ENCODE results near the gene CERCAM. TPM values are rescaled to one million over a fixed set of nuclear protein-coding genes. Genes with fewer than 3 reads are reported as not detected.

The CERCAM gene
- total and polyA plus RNA-seq, 4 experiments from 2014 or later, result 0.29 to 0.64 (median 0.38) TPM; not detected in 1

DNA sequence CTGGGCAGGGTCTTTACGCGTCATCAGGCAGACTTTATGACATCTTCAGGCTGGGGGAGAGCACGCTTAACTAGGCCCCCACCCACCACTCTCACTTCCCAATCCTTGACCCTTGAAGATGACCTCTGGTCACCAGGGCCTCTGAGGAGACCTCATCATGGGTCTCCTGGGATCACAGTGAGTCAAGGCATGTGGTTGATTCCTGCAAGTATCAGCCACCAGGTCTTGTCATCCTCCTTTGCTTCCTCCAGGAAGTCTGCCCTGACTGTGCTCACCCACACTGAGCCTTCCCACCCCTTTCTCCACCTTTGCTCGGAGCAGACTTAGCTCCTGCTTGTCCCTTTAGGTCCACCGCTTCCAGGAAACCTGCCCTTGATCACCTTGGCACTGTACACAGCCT is 52.4 kb downstream of the CERCAM start:
- H3K4me3 Mint-ChIP-seq, result no peak overlapping the region
- CTCF ChIA-PET (ENCODE audit: partially characterized antibody), result no interaction called here
- Histone ChIP-seq H3K9me3 (ENCODE audit: control insufficient read depth in 1 of 2, low read length in 2 of 2) (no peaks in the 10 kb centered on the region), H3K36me3 (ENCODE audit: insufficient read depth, low read length) (peaks cover 23% of the 10 kb centered on the region), H3K27me3 (ENCODE audit: insufficient read depth, low read length) (no peaks in the 10 kb centered on the region), H3K27ac (ENCODE audit: low read depth, low read length) (no peak overlapping the region), H3K4me1 (ENCODE audit: insufficient read depth, low read length) (no peaks in the 10 kb centered on the region), H3K4me3 (ENCODE audit: low read length in 2 of 2) (no peak overlapping the region)
- intact Hi-C loops (cut with micrococcal nuclease), result no loop called here
- peaks cover 0 to 5% (median 2%) of the 10 kb centered on the region in 4 donors for H3K4me1 Mint-ChIP-seq
- no peak for DNase-seq
- peak overlapping the region in 1 of 7 donors; percentile 59 for H3K27ac Mint-ChIP-seq
- POLR2A ChIA-PET (ENCODE audit: partially characterized antibody), result no interaction called here
- peaks cover 32 to 48% of the 10 kb centered on the region in 2 donors for H3K36me3 Mint-ChIP-seq
- H3K9me3 Mint-ChIP-seq, result no peaks in the 10 kb centered on the region
- H3K27me3 Mint-ChIP-seq, result no peaks in the 10 kb centered on the region

GRCh38 chr9:128475867-128476266 is 55.2 kb downstream of the CERCAM start:
- intact Hi-C loops (cut with micrococcal nuclease), result no loop called here
- Histone ChIP-seq H3K27ac (ENCODE audit: low read depth, low read length) (no peak overlapping the region), H3K36me3 (ENCODE audit: insufficient read depth, low read length) (peaks cover 27% of the 10 kb centered on the region), H3K4me1 (ENCODE audit: insufficient read depth, low read length) (no peaks in the 10 kb centered on the region), H3K4me3 (ENCODE audit: low read length in 2 of 2) (no peak overlapping the region), H3K9me3 (ENCODE audit: control insufficient read depth in 1 of 2, low read length in 2 of 2) (no peaks in the 10 kb centered on the region), H3K27me3 (ENCODE audit: insufficient read depth, low read length) (no peaks in the 10 kb centered on the region)
- Mint-ChIP-seq H3K9me3 (no peaks in the 10 kb centered on the region), H3K27me3 (no peaks in the 10 kb centered on the region), H3K4me1 (no peaks in the 10 kb centered on the region), H3K27ac (no peak overlapping the region), H3K36me3 (peaks cover 41 to 53% of the 10 kb centered on the region in 2 donors), H3K4me3 (no peak overlapping the region)
- ChIA-PET POLR2A (ENCODE audit: partially characterized antibody) (no interaction called here), CTCF (ENCODE audit: partially characterized antibody) (no interaction called here)
- DNase-seq, result no peak

- Mint-ChIP-seq H3K27ac (peak overlapping the region in 1 of 7 donors; percentile 63), H3K27me3 (no peaks in the 10 kb centered on the region), H3K36me3 (peaks cover 47 to 54% of the 10 kb centered on the region in 2 donors), H3K4me3 (no peak overlapping the region), H3K4me1 (no peaks in the 10 kb centered on the region), H3K9me3 (no peaks in the 10 kb centered on the region)
- H3K27ac ChIP-seq (ENCODE audit: low read depth, low read length), result no peak overlapping the region
- no peak for DNase-seq
- H3K4me3 ChIP-seq (ENCODE audit: low read length in 2 of 2), result no peak overlapping the region
- ChIA-PET CTCF (ENCODE audit: partially characterized antibody) (no interaction called here), POLR2A (ENCODE audit: partially characterized antibody) (no interaction called here)
- H3K27me3 ChIP-seq (ENCODE audit: insufficient read depth, low read length), result no peaks in the 10 kb centered on the region
- intact Hi-C loops (cut with micrococcal nuclease), result no loop called here
- no peaks in the 10 kb centered on the region for H3K9me3 ChIP-seq (ENCODE audit: control insufficient read depth in 1 of 2, low read length in 2 of 2)
- H3K36me3 ChIP-seq (ENCODE audit: insufficient read depth, low read length), result peaks cover 41% of the 10 kb centered on the region
- H3K4me1 ChIP-seq (ENCODE audit: insufficient read depth, low read length), result no peaks in the 10 kb centered on the region
These were observed 58.6 kb downstream of the CERCAM start for GRCh38 chr9:128479262-128479661.

DNA sequence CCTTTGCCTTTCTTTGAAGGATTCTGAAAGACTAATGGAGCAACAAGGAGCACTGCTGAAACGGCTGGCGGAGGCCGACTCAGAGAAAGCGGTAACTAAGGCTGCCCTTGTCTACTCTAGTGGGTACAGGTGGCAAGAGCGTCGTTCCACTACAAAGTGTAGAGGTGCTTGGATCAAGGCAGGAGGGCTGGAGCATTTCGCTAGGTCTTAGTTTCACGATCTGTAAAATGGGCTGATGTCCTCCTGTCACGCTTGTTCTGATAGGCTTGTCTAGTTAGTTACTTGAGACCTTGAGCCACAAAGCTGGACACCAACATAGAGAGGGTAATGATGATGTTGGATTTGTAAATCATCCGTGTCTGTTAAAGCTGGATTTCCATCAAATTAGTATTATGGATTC is 60.9 kb downstream of the CERCAM start:
- CTCF ChIA-PET (ENCODE audit: partially characterized antibody), result no interaction called here
- no peak for DNase-seq
- H3K4me1 ChIP-seq (ENCODE audit: insufficient read depth, low read length), result no peaks in the 10 kb centered on the region
- no peak overlapping the region for H3K4me3 ChIP-seq (ENCODE audit: low read length in 2 of 2)
- peaks cover 57% of the 10 kb centered on the region for H3K36me3 ChIP-seq (ENCODE audit: insufficient read depth, low read length)
- Mint-ChIP-seq H3K9me3 (no peaks in the 10 kb centered on the region), H3K4me1 (no peaks in the 10 kb centered on the region), H3K27ac (no peak overlapping the region), H3K27me3 (no peaks in the 10 kb centered on the region), H3K36me3 (peaks cover 44 to 59% of the 10 kb centered on the region in 2 donors), H3K4me3 (no peak overlapping the region)
- H3K27me3 ChIP-seq (ENCODE audit: insufficient read depth, low read length), result no peaks in the 10 kb centered on the region
- no peak overlapping the region for H3K27ac ChIP-seq (ENCODE audit: low read depth, low read length)
- POLR2A ChIA-PET (ENCODE audit: partially characterized antibody), result no interaction called here
- H3K9me3 ChIP-seq (ENCODE audit: control insufficient read depth in 1 of 2, low read length in 2 of 2), result no peaks in the 10 kb centered on the region
- intact Hi-C loops (cut with micrococcal nuclease), result no loop called here

GRCh38 chr9:128482186-128482585 is 61.5 kb downstream of the CERCAM start:
- Histone ChIP-seq H3K4me1 (ENCODE audit: insufficient read depth, low read length) (no peaks in the 10 kb centered on the region), H3K4me3 (ENCODE audit: low read length in 2 of 2) (no peak overlapping the region), H3K27ac (ENCODE audit: low read depth, low read length) (no peak overlapping the region), H3K36me3 (ENCODE audit: insufficient read depth, low read length) (peaks cover 63% of the 10 kb centered on the region), H3K9me3 (ENCODE audit: control insufficient read depth in 1 of 2, low read length in 2 of 2) (no peaks in the 10 kb centered on the region), H3K27me3 (ENCODE audit: insufficient read depth, low read length) (no peaks in the 10 kb centered on the region)
- ChIA-PET POLR2A (ENCODE audit: partially characterized antibody) (no interaction called here), CTCF (ENCODE audit: partially characterized antibody) (interaction anchor here (0.5 kb wide), 1 partner anchor 205 kb away, joined by 3 read pairs; no protein-coding TSS in a partner anchor)
- Mint-ChIP-seq H3K9me3 (no peaks in the 10 kb centered on the region), H3K27ac (peak overlapping the region in 1 of 7 donors; percentile 17), H3K27me3 (no peaks in the 10 kb centered on the region), H3K36me3 (peaks cover 47 to 65% of the 10 kb centered on the region in 2 donors), H3K4me3 (no peak overlapping the region), H3K4me1 (no peaks in the 10 kb centered on the region)
- no peak for DNase-seq
- intact Hi-C loops (cut with micrococcal nuclease), result no loop called here

DNA sequence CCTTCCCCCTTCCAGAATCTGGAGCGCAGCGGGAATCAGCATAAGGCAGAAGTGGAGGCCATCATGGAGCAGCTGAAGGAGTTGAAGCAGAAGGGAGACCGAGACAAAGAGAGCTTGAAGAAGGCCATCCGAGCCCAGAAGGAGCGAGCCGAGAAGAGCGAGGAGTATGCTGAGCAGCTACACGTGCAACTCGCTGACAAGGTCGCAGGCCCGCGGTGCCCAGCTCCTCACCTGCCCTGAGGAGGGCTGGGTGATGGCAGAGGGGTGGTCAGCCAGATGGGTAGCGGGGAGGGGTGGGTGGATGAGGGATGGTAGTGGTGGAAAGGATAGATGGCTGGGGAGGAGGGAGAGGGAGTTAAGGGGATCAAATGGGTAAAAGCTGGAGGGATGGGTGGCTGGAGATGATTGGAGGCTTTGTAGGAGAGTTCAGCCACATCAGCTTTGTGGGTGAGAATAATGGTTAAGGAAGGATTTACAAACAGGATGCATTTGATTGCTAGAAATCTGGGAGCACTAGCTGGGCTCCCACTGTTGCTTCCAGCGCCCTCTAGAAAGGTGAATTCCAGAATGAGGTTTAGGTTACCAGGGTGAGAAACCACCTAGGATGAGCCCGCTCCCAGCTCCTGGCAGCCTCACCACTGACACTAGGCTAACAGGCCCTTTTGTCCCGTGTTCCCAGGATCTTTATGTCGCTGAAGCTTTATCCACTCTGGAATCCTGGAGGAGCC is 64.2 kb downstream of the CERCAM start:
- Histone ChIP-seq H3K27ac (ENCODE audit: low read depth, low read length) (no peak overlapping the region), H3K36me3 (ENCODE audit: insufficient read depth, low read length) (peaks cover 58% of the 10 kb centered on the region), H3K9me3 (ENCODE audit: control insufficient read depth in 1 of 2, low read length in 2 of 2) (no peaks in the 10 kb centered on the region), H3K4me3 (ENCODE audit: low read length in 2 of 2) (no peak overlapping the region), H3K4me1 (ENCODE audit: insufficient read depth, low read length) (no peaks in the 10 kb centered on the region), H3K27me3 (ENCODE audit: insufficient read depth, low read length) (no peaks in the 10 kb centered on the region)
- Mint-ChIP-seq H3K27me3 (no peaks in the 10 kb centered on the region), H3K9me3 (no peaks in the 10 kb centered on the region), H3K4me3 (no peak overlapping the region), H3K4me1 (no peaks in the 10 kb centered on the region), H3K27ac (no peak overlapping the region), H3K36me3 (peaks cover 52 to 71% of the 10 kb centered on the region in 2 donors)
- CTCF ChIA-PET (ENCODE audit: partially characterized antibody), result interaction anchor here (1.4 kb wide), 1 partner anchor 123 kb away, joined by 3 read pairs; no protein-coding TSS in a partner anchor
- DNase-seq, result no peak
- intact Hi-C loops (cut with micrococcal nuclease), result no loop called here
- POLR2A ChIA-PET (ENCODE audit: partially characterized antibody), result interaction anchor here (1.8 kb wide), 1 partner anchor 27 kb away, joined by 5 read pairs; no protein-coding TSS in a partner anchor

- H3K27ac Mint-ChIP-seq, result no peak overlapping the region
These were observed 64.8 kb downstream of the CERCAM start for GRCh38 chr9:128485414-128485855.

More at GRCh38 chr9:128485414-128485855, 64.8 kb downstream of the CERCAM start:
- Histone ChIP-seq H3K36me3 (ENCODE audit: insufficient read depth, low read length) (peaks cover 59% of the 10 kb centered on the region), H3K27ac (ENCODE audit: low read depth, low read length) (no peak overlapping the region), H3K9me3 (ENCODE audit: control insufficient read depth in 1 of 2, low read length in 2 of 2) (no peaks in the 10 kb centered on the region), H3K27me3 (ENCODE audit: insufficient read depth, low read length) (no peaks in the 10 kb centered on the region), H3K4me1 (ENCODE audit: insufficient read depth, low read length) (no peaks in the 10 kb centered on the region), H3K4me3 (ENCODE audit: low read length in 2 of 2) (no peak overlapping the region)
- Mint-ChIP-seq H3K36me3 (peaks cover 54 to 76% of the 10 kb centered on the region in 2 donors), H3K9me3 (no peaks in the 10 kb centered on the region), H3K27me3 (no peaks in the 10 kb centered on the region), H3K4me1 (no peaks in the 10 kb centered on the region), H3K4me3 (no peak overlapping the region)
- POLR2A ChIA-PET (ENCODE audit: partially characterized antibody), result interaction anchor here (1.8 kb wide), 1 partner anchor 28 kb away, joined by 5 read pairs; no protein-coding TSS in a partner anchor
- CTCF ChIA-PET (ENCODE audit: partially characterized antibody), result interaction anchor here (1.4 kb wide), 1 partner anchor 123 kb away, joined by 3 read pairs; no protein-coding TSS in a partner anchor
- intact Hi-C loops (cut with micrococcal nuclease), result no loop called here
- no peak for DNase-seq

Data from CD4-positive, alpha-beta memory T cell (primary cell).